K562 (cell line): ENCODE data around the gene HPS1. TPM values are rescaled to one million over a fixed set of nuclear protein-coding genes. Genes with fewer than 3 reads are reported as not detected.

Source experiments
- ATAC-seq: fragments of 200-7000 bp; cut with Tn5 transposase; 3 replicates; pipeline ENCODE4 v1.9.1; 2020; ENCODE audit warnings: moderate library complexity
- BruUV-seq: library from RNA; stranded (reverse); fragments of 400-500 nt; replicated peaks from 2 replicates; lab custom pipeline; 2021; lab: Mats Ljungman, UMichigan
- CTCF ChIA-PET: fragments of 300-600 bp; formaldehyde crosslinking; extraction: SDS; loops from one replicate; lab custom pipeline; 2021; ENCODE audit warnings: low intra/inter-chr PET ratio; lab: Yijun Ruan, JAX
- POLR2A ChIA-PET: fragments of 300-600, 350-650 bp; sonication (Branson Sonifier 250); formaldehyde crosslinking; extraction: SDS; loops from one replicate; lab custom pipeline; 2021; ENCODE audit warnings: antibody characterized with exemption, inconsistent platforms; lab: Yijun Ruan, JAX
- DNase-seq, 4 experiments: peaks; one replicate each; pipeline versions ENCODE4 v3.0.0 to v3.0.0-alpha.2; 2011 to 2018; ENCODE audit warnings: low spot score in 3 of 4, mixed read lengths in 3 of 4; ENCODE audit errors: extremely low read depth in 1 of 4
- FAIRE-seq: peaks from 2 replicates; lab custom pipeline; 2011; peaks lifted over from hg19 to GRCh38; lab: Jason Lieb, UNC
- H2AFZ ChIP-seq: 2 replicates; pipeline ENCODE4 v1.6.0; 2011; ENCODE audit warnings: low read depth, low read length, control low read depth, inconsistent platforms
- H3K27ac ChIP-seq: fragments of 200-600 bp; 3 replicates; pipeline ENCODE4 v1.8.0; 2011; ENCODE audit warnings: low read depth, mild to moderate bottlenecking, control low read depth, inconsistent platforms, low read length, moderate library complexity, mixed read lengths; ENCODE audit errors: extremely low read depth
- H3K27me3 ChIP-seq, 2 experiments: fragments of 300-600 bp in 1 of 2; 2 replicates in 1 of 2; 3 replicates in 1 of 2; pipeline versions ENCODE4 v1.6.0 to v1.8.0; 2011; ENCODE audit warnings: inconsistent platforms in 2 of 2, low read length in 2 of 2, mild to moderate bottlenecking in 1 of 2, mixed read lengths in 1 of 2, moderate library complexity in 1 of 2; ENCODE audit not compliant: control insufficient read depth in 2 of 2, insufficient read depth in 2 of 2
- H3K36me3 ChIP-seq: fragments of 300-600 bp; 3 replicates; pipeline ENCODE4 v1.8.0; 2011; ENCODE audit warnings: mild to moderate bottlenecking, low read length, inconsistent platforms; ENCODE audit not compliant: control insufficient read depth, insufficient read depth
- H3K4me1 ChIP-seq, 2 experiments: fragments of 200-600 bp in 1 of 2; replicated peaks in 1 of 2; 2 replicates in 1 of 2; 3 replicates in 1 of 2; pipeline versions ENCODE4 v1.5.1 to v1.8.0; 2011; ENCODE audit warnings: inconsistent platforms in 2 of 2, low read length in 2 of 2, mild to moderate bottlenecking in 1 of 2, mixed read lengths in 1 of 2, moderate library complexity in 1 of 2; ENCODE audit not compliant: control insufficient read depth in 2 of 2, insufficient read depth in 2 of 2
- H3K4me2 ChIP-seq: 2 replicates; pipeline ENCODE4 v1.6.1; 2011; ENCODE audit warnings: low read length, control low read depth, inconsistent platforms, mixed read lengths; ENCODE audit not compliant: insufficient read depth
- H3K4me3 ChIP-seq: fragments of 200-600 bp; sonication (generic), shearing (Covaris generic); 2 replicates; pipeline ENCODE4 v1.5.1; 2016; ENCODE audit warnings: control low read depth, inconsistent platforms
- H3K79me2 ChIP-seq: fragments of 200-600 bp; 3 replicates; pipeline ENCODE4 v1.8.0; 2011; ENCODE audit warnings: low read length, inconsistent platforms; ENCODE audit not compliant: control insufficient read depth, insufficient read depth
- H3K9ac ChIP-seq, 2 experiments: 2 replicates each; pipeline versions ENCODE4 v1.6.0 to v1.6.1; 2011; ENCODE audit warnings: low read depth in 2 of 2, low read length in 2 of 2, control low read depth in 1 of 2, inconsistent platforms in 1 of 2, mild to moderate bottlenecking in 1 of 2, mixed read lengths in 1 of 2; ENCODE audit not compliant: insufficient read depth in 1 of 2
- H3K9me1 ChIP-seq: one replicate; pipeline ENCODE4 v1.6.0; 2011; ENCODE audit warnings: inconsistent platforms, mild to moderate bottlenecking, low read length, moderate library complexity; ENCODE audit not compliant: control insufficient read depth, insufficient read depth
- H3K9me3 ChIP-seq: replicated peaks from 2 replicates; pipeline ENCODE4 v1.5.1; 2011; ENCODE audit warnings: low read depth, low read length, inconsistent platforms; ENCODE audit not compliant: control insufficient read depth, insufficient read depth
- H4K20me1 ChIP-seq: replicated peaks from 2 replicates; pipeline ENCODE4 v1.6.1; 2011; ENCODE audit warnings: low read length, inconsistent platforms, mixed read lengths; ENCODE audit not compliant: control insufficient read depth, insufficient read depth
- BCL6 ChIP-seq: fragments of 250-450 bp; sonication (Bioruptor Pico); IDR thresholded peaks from 2 replicates; pipeline ENCODE4 v1.4.0; 2020
- CREB1 ChIP-seq, 2 experiments: sonication (generic) in 1 of 2; formaldehyde crosslinking in 1 of 2; IDR thresholded peaks; 2 replicates each; pipeline versions ENCODE4 v1.6.1 to v1.8.0; 2012 to 2022; ENCODE audit warnings: inconsistent platforms in 1 of 2, mild to moderate bottlenecking in 1 of 2, missing genetic modification reagents in 1 of 2, moderate library complexity in 1 of 2
- FOXM1 ChIP-seq, 2 experiments: fragments of 450-650 bp in 1 of 2; sonication (generic) in 1 of 2; formaldehyde crosslinking in 1 of 2; IDR thresholded peaks; 2 replicates each; pipeline versions ENCODE4 v1.6.1 to v1.9.0; 2017 to 2022; ENCODE audit warnings: low read depth in 2 of 2, mild to moderate bottlenecking in 2 of 2, missing genetic modification reagents in 1 of 2, moderate library complexity in 1 of 2
- HNRNPH1 ChIP-seq: fragments of 200-400 bp; formaldehyde crosslinking; optimal IDR thresholded peaks from 2 replicates; pipeline ENCODE3; 2017; ENCODE audit warnings: low read depth, mild to moderate bottlenecking, low read length, moderate library complexity
- KAT7 ChIP-seq: sonication (generic); formaldehyde crosslinking; IDR thresholded peaks from 2 replicates; pipeline ENCODE4 v1.8.0; 2022; ENCODE audit warnings: missing genetic modification reagents, mild to moderate bottlenecking, borderline replicate concordance
- PHTF2 ChIP-seq: fragments of 250-450 bp; sonication (Bioruptor Pico); IDR thresholded peaks from 2 replicates; pipeline ENCODE4 v1.5.0; 2021; ENCODE audit warnings: mild to moderate bottlenecking
- RBBP5 ChIP-seq: fragments of 200-600 bp; sonication (generic); IDR thresholded peaks from 2 replicates; pipeline ENCODE4 v1.6.1; 2012; ENCODE audit warnings: borderline replicate concordance, mild to moderate bottlenecking, low read length, control low read depth, inconsistent platforms; ENCODE audit not compliant: insufficient read depth, poor library complexity, severe bottlenecking
- SNRNP70 ChIP-seq: fragments of 200-400 bp; formaldehyde crosslinking; optimal IDR thresholded peaks from 2 replicates; pipeline ENCODE3; 2017; ENCODE audit warnings: low read depth, low read length
- ZBED1 ChIP-seq: IDR thresholded peaks from 2 replicates; pipeline ENCODE4 v1.6.1; 2014
- ZNF75A ChIP-seq: fragments of 450-650 bp; formaldehyde crosslinking; IDR thresholded peaks from 2 replicates; pipeline ENCODE4 v1.4.0; 2020; ENCODE audit warnings: mild to moderate bottlenecking
- ZNF830 ChIP-seq: fragments of 250-450 bp; sonication (Bioruptor Pico); IDR thresholded peaks from 2 replicates; pipeline ENCODE4 v1.5.0; 2021; ENCODE audit warnings: mild to moderate bottlenecking
- WGBS: fragments of 100-300 bp; shearing (Covaris generic); methylation state at CpG from one replicate; pipeline ENCODE4 v1.1.6; 2016; ENCODE audit warnings: low coverage, mixed read lengths; ENCODE audit not compliant: insufficient coverage; ENCODE audit errors: missing lambda C conversion rate; 5-methylcytosine and 5-hydroxymethylcytosine counted together
- in situ Hi-C: fragments of 300-500 bp; cut with MboI; formaldehyde crosslinking; loops from 4 replicates; pipeline ENCODE4 v1.15.0; 2018; ENCODE audit warnings: inconsistent platforms, mixed read lengths
- intact Hi-C: fragments of 100-400 bp; cut with micrococcal nuclease; formaldehyde crosslinking; loops from 2 replicates; pipeline ENCODE4 v1.14.2; 2022
- polyA plus RNA-seq, 8 experiments: library from polyadenylated mRNA; depleted of rRNA in 4 of 8; stranded (reverse) in 5 of 8; unstranded in 3 of 8; fragments of >200 nt; fragmentation: Nextera tagmentation in 2 of 8; fragmentation: Illumina TruSeq in 1 of 8; extraction: Ambion mirVana in 2 of 8; extraction: Trizol in 1 of 8; gene quantifications; 2 replicates each; pipeline versions ENCODE4 v1.2.1 to v1.2.3, GENCODE V29; 2011 to 2014; ENCODE audit warnings: inconsistent platforms in 1 of 8, missing spikeins in 1 of 8
- total RNA-seq, 7 experiments: library from RNA; depleted of rRNA in 6 of 7; stranded (reverse); fragments of >200 nt in 6 of 7; fragmentation: Illumina TruSeq in 2 of 7; extraction: Trizol in 2 of 7; gene quantifications; 2 replicates each; pipeline versions ENCODE4 v1.2.1 to v1.2.3, GENCODE V29; 2011 to 2021; ENCODE audit warnings: low replicate concordance in 1 of 7
- TF ChIP-seq, protein P1 (sequence below): sonication (generic); formaldehyde crosslinking; IDR thresholded peaks from 2 replicates; pipeline ENCODE4 v1.8.0; 2022; ENCODE audit warnings: mild to moderate bottlenecking, missing genetic modification reagents
- TF ChIP-seq, protein P2 (sequence below): fragments of 250-450 bp; sonication (Bioruptor Pico); IDR thresholded peaks from 2 replicates; pipeline ENCODE4 v1.9.0; 2021; ENCODE audit warnings: mild to moderate bottlenecking

Gene HPS1
- total and polyA plus RNA-seq, 9 of the 15 experiments (the other 6 are each of a cell fraction or from before 2014, with no cell fraction given) = 18.1 to 43.6 (median 26.3) TPM

DNA sequence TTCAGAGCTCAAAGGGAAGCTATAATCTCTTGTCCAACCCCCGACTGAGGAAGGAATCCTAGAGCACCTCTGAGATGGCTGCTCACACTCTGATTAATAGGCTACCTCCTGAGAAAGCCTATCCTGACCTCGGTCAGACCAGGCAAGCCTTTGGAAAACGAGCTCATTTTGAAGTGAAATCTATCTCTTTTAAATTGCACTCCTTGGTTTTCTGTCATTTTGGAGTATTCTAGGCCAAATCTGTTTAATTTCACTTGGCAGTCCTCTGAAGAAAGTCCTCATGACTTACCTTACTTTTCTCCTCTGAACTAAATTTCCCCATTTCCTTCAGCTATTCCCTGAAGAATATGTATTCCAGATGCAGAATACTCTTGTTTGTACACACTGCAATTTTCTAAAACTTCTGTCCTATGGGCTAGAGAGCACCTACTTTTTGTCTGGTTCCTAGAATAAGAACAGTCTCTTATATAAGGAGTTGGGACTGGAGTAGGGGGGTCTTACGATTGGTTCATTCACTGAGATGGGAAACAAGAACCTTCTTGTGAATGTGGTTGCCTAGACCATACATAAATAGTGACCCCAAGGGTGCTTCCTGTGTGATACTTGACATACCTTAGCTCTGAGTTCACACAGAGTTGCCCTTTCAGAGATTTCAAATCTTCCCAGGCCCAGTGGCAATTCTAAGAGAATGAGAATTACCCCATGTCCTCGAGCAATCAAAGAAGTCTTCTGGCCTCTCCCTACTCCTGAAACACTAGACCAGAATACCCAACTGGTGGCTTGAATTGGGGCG is 31.9 kb upstream of the HPS1 start:
- 1% methylated on average over 6 of the region's 6 CpGs for WGBS
- intact Hi-C loops (no loop called here), in situ Hi-C loops (no loop called here)
- no TSS peak for BruUV-seq
- no peak overlapping the region for H3K4me2 ChIP-seq
- H3K4me1 ChIP-seq = no peaks in the 10 kb centered on the region
- no peak overlapping the region for H2AFZ ChIP-seq
- no peaks in the 10 kb centered on the region for H3K79me2 ChIP-seq
- no peaks in the 10 kb centered on the region for H3K36me3 ChIP-seq
- H4K20me1 ChIP-seq = no peaks in the 10 kb centered on the region
- POLR2A ChIA-PET = interaction anchor here (0.8 to 1.1 kb wide), 2 partner anchors 9 to 11 kb away, joined by 3 read pairs; no protein-coding TSS in a partner anchor
- H3K27ac ChIP-seq = no peak overlapping the region
- no peaks in the 10 kb centered on the region; the same call in 1 of the 2 replicates for H3K9me3 ChIP-seq
- 0 out of 5 replicates have a peak, but pooled peaks cover 0 to 3% of the 10 kb centered on the region in 2 experiments for H3K27me3 ChIP-seq
- no peaks in the 10 kb centered on the region for H3K9me1 ChIP-seq
- no peak overlapping the region for H3K9ac ChIP-seq
- CTCF ChIA-PET = no interaction called here
- DNase-seq (no peak), FAIRE-seq (no peak), ATAC-seq (no peak)
- no peak for TF ChIP-seq ZNF830 (CRISPR knock-in tag)
- no peak overlapping the region for H3K4me3 ChIP-seq

DNA sequence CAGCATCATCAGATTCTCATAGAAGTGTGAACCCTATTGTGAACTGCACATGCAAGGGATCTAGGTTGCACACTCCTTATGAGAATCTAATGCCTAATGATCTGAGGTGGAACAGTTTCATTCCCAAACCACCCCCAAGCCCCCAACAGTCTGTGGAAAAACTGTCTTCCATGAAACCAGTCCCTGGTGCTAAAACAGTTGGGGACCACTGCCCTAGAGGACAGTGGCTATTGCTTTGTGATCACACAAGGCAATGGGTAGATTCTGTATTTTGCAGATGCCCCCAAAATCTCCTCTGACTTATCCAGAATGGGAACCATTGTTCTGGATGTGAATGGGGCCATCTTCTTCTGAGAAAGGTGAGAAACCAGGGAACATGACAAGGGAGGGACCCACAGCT is 31.1 kb upstream of the HPS1 start:
- no peak overlapping the region for H3K9ac ChIP-seq
- no peaks in the 10 kb centered on the region for H3K9me1 ChIP-seq
- FAIRE-seq (no peak), DNase-seq (no peak), ATAC-seq (no peak)
- ChIA-PET CTCF (no interaction called here), POLR2A (interaction anchor here (0.8 kb wide), 1 partner anchor 11 kb away, joined by 3 read pairs; no protein-coding TSS in a partner anchor)
- H3K4me3 ChIP-seq = no peak overlapping the region
- H4K20me1 ChIP-seq = no peaks in the 10 kb centered on the region
- BruUV-seq = no TSS peak
- in situ Hi-C loops = no loop called here
- no peak overlapping the region for H2AFZ ChIP-seq
- H3K79me2 ChIP-seq = no peaks in the 10 kb centered on the region
- no peak overlapping the region for H3K27ac ChIP-seq
- H3K4me1 ChIP-seq = no peaks in the 10 kb centered on the region
- H3K4me2 ChIP-seq = no peak overlapping the region
- no peaks in the 10 kb centered on the region for H3K9me3 ChIP-seq
- intact Hi-C loops = no loop called here
- 0 out of 5 replicates have a peak, but pooled peaks cover 0 to 3% of the 10 kb centered on the region in 2 experiments for H3K27me3 ChIP-seq
- no peaks in the 10 kb centered on the region for H3K36me3 ChIP-seq
- TF ChIP-seq ZNF75A (CRISPR knock-in tag) (no peak), FOXM1 (IDR thresholded peaks at IDR 0.05; ENCODE audit: low read depth) (no peak), FOXM1 (CRISPR knock-in tag; IDR thresholded peaks at IDR 0.05; ENCODE audit: low read depth) (no peak), SNRNP70 (no peak), RBBP5 (no peak), PHTF2 (CRISPR knock-in tag) (no peak), HNRNPH1 (no peak), BCL6 (CRISPR knock-in tag) (no peak), ZBED1 (no peak), CREB1 (IDR thresholded peaks at IDR 0.05) (no peak), CREB1 (CRISPR knock-in tag; IDR thresholded peaks at IDR 0.05) (no peak), KAT7 (CRISPR knock-in tag) (no peak)
- TF ChIP-seq, protein P1, sequence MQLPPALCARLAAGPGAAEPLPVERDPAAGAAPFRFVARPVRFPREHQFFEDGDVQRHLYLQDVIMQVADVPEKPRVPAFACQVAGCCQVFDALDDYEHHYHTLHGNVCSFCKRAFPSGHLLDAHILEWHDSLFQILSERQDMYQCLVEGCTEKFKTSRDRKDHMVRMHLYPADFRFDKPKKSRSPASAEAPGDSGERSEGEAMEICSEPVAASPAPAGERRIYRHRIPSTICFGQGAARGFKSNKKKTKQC (CRISPR knock-in tag) = no peak
- TF ChIP-seq, protein P2, sequence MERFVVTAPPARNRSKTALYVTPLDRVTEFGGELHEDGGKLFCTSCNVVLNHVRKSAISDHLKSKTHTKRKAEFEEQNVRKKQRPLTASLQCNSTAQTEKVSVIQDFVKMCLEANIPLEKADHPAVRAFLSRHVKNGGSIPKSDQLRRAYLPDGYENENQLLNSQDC (CRISPR knock-in tag) = no peak
